CMK (cell line): ENCODE measurements around the gene KLHL17.
"Not testable (repeated sequence)": the region's sequence is repeated elsewhere in the genome, so short reads cannot be mapped to it uniquely, and the experiment has no call there.

Source experiments
- DNase-seq: peaks from one replicate; pipeline ENCODE4 v3.0.0-alpha.2; 2010; ENCODE audit warnings: low read depth

The KLHL17 gene

GRCh38 chr1:937521-937920 is 22.9 kb upstream of the KLHL17 start:
- DNase-seq, result no peak

- DNase-seq, result no peak
Measured at GRCh38 chr1:938088-938683, 22.2 kb upstream of the KLHL17 start.

- DNase-seq, result no peak
Measured at GRCh38 chr1:938711-939489, 21.5 kb upstream of the KLHL17 start.

- no peak for DNase-seq
Measured at GRCh38 chr1:939511-940106, 20.8 kb upstream of the KLHL17 start.

GRCh38 chr1:940107-941014 is 20.0 kb upstream of the KLHL17 start:
- DNase-seq, result no peak

DNA sequence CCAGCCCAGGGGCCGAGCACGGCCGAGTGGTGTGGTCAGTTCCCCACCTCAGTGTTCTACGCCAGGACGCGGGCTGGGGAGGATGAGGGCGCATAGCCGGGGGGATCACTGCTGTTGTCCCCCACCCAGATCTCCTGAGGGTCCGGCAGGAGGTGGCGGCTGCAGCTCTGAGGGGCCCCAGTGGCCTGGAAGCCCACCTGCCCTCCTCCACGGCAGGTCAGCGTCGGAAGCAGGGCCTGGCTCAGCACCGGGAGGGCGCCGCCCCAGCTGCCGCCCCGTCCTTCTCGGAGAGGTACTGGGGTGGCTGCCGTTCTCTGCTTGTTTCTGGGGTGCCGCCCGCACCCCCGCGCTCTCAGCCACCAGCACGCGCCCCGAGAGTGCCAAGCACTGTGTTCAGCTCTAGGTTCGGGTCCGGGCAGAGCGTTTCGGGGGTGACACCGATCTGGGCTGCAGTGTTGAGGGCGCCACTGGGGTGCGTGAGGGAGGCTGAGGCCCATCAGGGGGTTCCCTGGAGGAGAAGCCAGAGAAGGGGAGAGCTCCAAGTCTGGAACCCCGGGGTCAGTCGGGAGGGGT is 19.3 kb upstream of the KLHL17 start:
- no peak for DNase-seq

GRCh38 chr1:941588-942383 is 18.6 kb upstream of the KLHL17 start:
- no peak for DNase-seq

DNA sequence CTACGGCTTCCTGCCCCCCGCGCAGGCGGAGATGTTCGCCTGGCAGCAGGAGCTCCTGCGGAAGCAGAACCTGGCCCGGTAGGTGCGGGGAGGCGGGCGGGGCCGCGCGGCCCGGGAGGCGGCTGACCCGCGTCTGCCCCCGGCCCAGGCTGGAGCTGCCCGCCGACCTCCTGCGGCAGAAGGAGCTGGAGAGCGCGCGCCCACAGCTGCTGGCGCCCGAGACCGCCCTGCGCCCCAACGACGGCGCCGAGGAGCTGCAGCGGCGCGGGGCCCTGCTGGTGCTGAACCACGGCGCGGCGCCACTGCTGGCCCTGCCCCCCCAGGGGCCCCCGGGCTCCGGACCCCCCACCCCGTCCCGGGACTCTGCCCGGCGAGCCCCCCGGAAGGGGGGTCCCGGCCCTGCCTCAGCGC is 18.0 kb upstream of the KLHL17 start:
- no peak for DNase-seq

DNA sequence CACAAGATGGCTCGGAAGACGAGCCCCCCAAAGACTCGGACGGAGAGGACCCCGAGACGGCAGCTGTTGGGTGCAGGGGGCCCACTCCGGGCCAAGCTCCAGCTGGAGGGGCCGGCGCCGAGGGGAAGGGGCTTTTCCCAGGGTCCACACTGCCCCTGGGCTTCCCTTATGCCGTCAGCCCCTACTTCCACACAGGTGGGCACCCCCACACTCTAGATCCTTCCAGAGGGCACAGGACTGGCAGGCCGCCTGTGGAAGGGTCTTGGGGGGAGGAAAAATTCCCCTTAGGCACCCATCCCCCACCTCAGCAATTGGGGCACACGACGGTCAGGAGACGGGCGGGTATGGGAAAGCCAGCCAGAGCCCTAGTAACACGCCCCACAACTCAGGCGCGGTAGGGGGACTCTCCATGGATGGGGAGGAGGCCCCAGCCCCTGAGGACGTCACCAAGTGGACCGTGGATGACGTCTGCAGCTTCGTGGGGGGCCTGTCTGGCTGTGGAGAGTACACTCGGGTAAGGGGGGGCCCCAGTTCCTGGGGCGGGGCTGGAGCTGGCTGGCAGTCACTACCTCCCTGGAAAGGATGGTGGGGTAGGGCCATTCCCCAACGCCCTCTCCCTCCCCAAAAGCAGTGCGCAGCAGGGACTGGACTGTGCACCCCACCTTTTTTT is 17.4 kb upstream of the KLHL17 start:
- DNase-seq, result no peak

DNA sequence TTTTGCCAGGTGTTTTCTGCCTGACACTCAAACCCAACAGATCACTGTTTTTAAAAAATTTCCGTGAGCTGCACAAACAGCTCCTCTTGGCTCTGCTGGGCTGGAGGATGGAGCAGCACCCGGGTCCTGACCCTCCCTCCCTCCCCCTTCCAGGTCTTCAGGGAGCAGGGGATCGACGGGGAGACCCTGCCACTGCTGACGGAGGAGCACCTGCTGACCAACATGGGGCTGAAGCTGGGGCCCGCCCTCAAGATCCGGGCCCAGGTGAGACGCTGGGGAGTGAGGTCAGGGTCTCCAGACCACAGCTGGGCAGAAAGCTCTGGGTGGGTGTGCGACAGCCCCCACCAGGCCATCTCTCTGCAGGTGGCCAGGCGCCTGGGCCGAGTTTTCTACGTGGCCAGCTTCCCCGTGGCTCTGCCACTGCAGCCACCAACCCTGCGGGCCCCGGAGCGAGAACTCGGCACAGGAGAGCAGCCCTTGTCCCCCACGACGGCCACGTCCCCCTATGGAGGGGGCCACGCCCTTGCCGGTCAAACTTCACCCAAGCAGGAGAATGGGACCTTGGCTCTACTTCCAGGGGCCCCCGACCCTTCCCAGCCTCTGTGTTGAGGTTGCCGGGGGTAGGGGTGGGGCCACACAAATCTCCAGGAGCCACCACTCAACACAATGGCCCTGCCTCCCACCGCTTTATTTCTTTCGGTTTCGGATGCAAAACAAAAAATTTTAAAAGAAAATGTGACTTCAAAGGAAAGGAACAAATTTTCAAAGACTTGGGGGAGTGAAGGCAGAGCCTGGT is 16.6 kb upstream of the KLHL17 start:
- DNase-seq, result no peak

GRCh38 chr1:944341-945325 is 15.8 kb upstream of the KLHL17 start:
- no peak for DNase-seq

GRCh38 chr1:945688-946556 is 14.5 kb upstream of the KLHL17 start:
- no peak for DNase-seq

DNA sequence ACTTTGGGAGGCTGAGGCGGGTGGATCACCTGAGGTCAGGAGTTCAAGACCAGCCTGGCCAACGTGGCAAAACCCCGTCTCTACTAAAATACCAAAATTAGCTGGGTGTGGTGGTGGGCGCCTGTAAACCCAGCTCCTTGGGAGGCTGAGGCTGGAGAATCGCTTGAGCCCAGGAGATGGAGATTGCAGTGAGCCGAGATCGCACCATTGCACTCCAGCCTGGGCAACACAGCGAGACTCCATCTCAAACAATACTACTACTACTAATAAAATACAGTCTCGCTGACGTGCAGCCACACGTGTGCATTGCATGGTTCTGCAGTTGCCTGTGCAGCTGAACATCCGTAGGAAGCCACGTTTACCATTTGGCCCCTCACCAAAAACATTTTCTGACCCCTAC is 13.6 kb upstream of the KLHL17 start:
- not testable (repeated sequence) for DNase-seq

DNA sequence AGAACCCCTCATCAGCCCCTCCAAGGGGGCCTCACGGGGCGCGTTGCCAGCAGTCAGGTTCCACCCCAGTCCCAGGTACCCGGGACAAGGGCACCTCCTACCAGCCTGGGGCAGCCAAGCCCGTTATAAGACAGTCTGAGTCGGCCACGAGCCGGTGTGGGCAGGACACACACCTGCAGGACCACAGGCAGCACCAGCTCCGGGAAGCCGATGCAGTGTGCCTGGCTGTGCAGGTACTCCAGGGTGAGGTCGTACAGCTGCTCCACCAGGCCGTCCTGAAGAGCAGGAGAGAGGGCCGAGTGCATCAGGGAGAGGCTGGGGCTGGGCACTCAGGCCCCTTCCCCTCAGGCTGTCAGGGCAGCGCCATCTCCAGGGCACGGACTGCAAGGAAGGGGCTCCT is 12.4 kb upstream of the KLHL17 start:
- DNase-seq, result no peak

DNA sequence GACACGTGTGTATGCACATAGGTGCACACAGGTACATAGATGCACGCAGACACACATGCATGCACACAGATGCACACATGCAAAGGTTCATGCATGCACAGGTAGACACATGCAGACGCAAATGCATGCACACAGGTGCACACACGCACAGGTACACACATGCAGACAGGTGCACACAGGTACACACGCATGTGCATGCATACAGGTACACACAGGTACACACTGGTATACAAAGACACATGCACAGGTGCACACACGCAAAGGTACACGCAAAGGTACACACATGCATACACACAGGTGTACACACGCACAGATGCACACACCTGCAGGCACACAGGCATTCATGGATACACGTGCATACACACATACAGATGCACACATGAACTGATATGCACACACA is 10.1 kb upstream of the KLHL17 start:
- no peak for DNase-seq

- DNase-seq, result no peak
Measured at GRCh38 chr1:950881-951280, 9.5 kb upstream of the KLHL17 start.

DNA sequence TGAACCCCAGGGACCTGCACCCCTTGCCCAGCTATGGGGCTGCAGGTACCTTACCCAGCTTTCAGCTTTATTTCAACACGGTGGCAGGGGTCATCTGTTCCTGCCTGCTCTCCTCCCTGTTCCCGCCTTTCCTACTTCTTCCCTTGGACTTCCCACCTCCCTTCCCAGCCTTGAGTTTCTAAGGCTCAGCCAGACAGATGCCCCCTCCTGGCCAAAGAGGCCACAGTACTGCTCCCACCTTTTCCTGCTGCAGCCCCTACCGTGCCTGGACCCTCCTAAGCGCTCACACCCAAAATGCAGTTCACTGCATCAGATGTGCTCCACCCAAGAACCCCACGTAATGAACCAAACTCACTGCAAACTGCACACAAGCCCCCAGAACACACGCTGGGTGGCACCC is 9.0 kb upstream of the KLHL17 start:
- DNase-seq, result no peak

- DNase-seq, result no peak
Measured at GRCh38 chr1:952201-952600, 8.2 kb upstream of the KLHL17 start.
